ENCODE measurements around the gene CLASP1. TPM values are rescaled to one million over a fixed set of nuclear protein-coding genes. Genes with fewer than 3 reads are reported as not detected.

The CLASP1 gene
- total and polyA plus RNA-seq, 2 experiments from 2014 or later, result 16.6 to 56.3 TPM

GRCh38 chr2:121419081-121419699 lies 230.1 kb downstream of the CLASP1 start:
- Histone ChIP-seq H3K9me2 (ENCODE audit: insufficient read depth) (no peaks in the 10 kb centered on the region), H3K27ac (ENCODE audit: low read depth) (no peak overlapping the region), H3K27me3 (ENCODE audit: insufficient read depth) (no peaks in the 10 kb centered on the region), H3K36me3 (ENCODE audit: insufficient read depth) (no peaks in the 10 kb centered on the region), H3K4me3 (no peak overlapping the region), H4K20me1 (replicated peaks; ENCODE audit: insufficient read depth) (no peaks in the 10 kb centered on the region), H3K79me2 (replicated peaks; ENCODE audit: insufficient read depth) (no peaks in the 10 kb centered on the region), H3K4me1 (ENCODE audit: insufficient read depth) (no peaks in the 10 kb centered on the region), H3F3A (replicated peaks; ENCODE audit: low read depth) (no peaks in the 10 kb centered on the region), H3K4me2 (no peak overlapping the region), H2AFZ (no peak overlapping the region)
- Mint-ChIP-seq H3K27ac (no peak overlapping the region), H3K4me1 (no peaks in the 10 kb centered on the region), H3K36me3 (ENCODE audit: low read depth) (peaks cover 9% of the 10 kb centered on the region; the same call in 1 of the 3 replicates), H3K4me3 (no peak overlapping the region), H3K9me3 (no peaks in the 10 kb centered on the region), H3K27me3 (ENCODE audit: insufficient read depth, low read depth, poor library complexity) (no peaks in the 10 kb centered on the region)
- DNase-seq (ENCODE audit: low spot score) (no peak), ATAC-seq (no peak)
- TF ChIP-seq ZNF114 (CRISPR knock-in tag; IDR thresholded peaks at IDR 0.05) (no peak), ETS1 (IDR thresholded peaks at IDR 0.05) (no peak), NANOG (IDR thresholded peaks at IDR 0.05; ENCODE audit: borderline replicate concordance) (no peak), STAT1 (IDR thresholded peaks at IDR 0.05; ENCODE audit: unreplicated experiment) (no peak), CREB1 (CRISPR knock-in tag; IDR thresholded peaks at IDR 0.05; ENCODE audit: low read depth) (no peak), POLR2AphosphoS5 (IDR thresholded peaks at IDR 0.05; ENCODE audit: low read depth) (no peak), ZNF331 (CRISPR knock-in tag; IDR thresholded peaks at IDR 0.05; ENCODE audit: low read depth) (no peak), ZNF462 (CRISPR knock-in tag; IDR thresholded peaks at IDR 0.05) (no peak), EZH2 (IDR thresholded peaks at IDR 0.05; ENCODE audit: low read depth, unreplicated experiment) (no peak), CTCF (conservative IDR thresholded peaks at IDR 0.05; ENCODE audit: low read depth in 2 of 2) (no peak), REST (IDR thresholded peaks at IDR 0.05; ENCODE audit: unreplicated experiment) (no peak), EZH2phosphoT487 (IDR thresholded peaks at IDR 0.05; ENCODE audit: unreplicated experiment) (no peak), JUNB (IDR thresholded peaks at IDR 0.05; ENCODE audit: unreplicated experiment) (no peak)
